Measurements from ENCODE around the gene PGS1. TPM values are rescaled to one million over a fixed set of nuclear protein-coding genes. Genes with fewer than 3 reads are reported as not detected.

The PGS1 gene
- total RNA-seq, 2 experiments from 2014 or later, result 70.2 to 73.2 TPM

DNA sequence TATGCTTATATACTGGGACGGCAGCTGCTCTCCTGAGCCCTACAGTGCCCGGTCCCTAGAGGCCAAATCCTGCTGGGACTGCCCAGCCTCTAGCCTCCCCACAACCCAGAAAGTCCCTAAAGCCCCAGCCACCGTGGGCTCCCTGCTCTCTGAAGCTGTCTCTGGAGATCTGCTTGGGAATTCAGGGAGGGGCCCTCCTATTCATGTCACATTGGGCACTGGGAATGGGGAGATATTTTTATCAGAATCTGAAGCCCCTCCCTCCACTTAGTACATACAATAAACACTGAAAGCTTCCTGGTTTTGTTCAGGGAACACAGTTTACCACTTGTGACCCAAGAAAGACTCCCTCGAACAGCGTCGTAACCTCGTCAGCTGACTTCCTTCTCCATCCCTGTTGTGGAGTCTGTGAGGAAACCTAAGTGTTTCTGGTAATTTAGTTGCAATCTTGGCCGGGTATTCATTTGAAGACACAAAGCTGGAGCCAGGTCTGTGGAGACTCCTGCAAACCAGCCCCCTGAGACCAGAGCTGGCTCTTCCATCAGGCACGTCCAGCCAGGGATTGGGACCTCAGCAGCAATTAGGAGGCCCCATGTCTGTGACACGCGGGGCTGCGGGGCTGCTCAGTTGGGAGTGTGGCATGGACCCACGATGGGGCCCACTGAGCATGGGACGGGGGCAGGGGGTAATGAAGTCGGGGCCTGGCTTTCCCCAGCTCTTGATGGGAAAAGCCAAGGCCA, 38.5 kb downstream of the PGS1 start:
- H3K4me3 Mint-ChIP-seq, result peak overlapping the region; percentile 61

DNA sequence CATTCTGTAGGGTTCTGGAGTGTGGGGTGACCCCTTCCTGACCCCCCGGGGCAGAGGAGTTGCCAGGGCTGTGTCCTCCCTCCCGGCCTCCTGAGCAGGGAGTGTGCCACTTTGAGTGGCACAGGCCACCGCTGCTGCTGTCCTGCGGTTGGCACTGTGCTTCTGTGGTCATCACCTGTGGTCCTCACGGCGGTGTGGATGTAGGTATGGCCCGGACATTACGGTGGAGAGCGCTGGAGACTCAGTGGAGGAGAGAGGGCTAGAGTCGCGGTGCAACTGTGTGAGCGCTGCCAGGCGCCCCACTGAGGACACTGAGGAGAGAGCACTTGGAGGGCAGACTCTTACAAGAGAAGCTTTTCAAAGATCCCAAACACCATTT, 39.1 kb downstream of the PGS1 start:
- Mint-ChIP-seq H3K27me3 (no peaks in the 10 kb centered on the region), H3K4me3 (no peak overlapping the region), H3K4me1 (peaks cover 58% of the 10 kb centered on the region), H3K36me3 (peaks cover 24% of the 10 kb centered on the region), H3K9me3 (no peaks in the 10 kb centered on the region), H3K27ac (no peak overlapping the region)
- POLR2A ChIA-PET, result interaction anchor here (0.6 to 1.5 kb wide), 3 partner anchors 34 to 62 kb away, joined by 3 to 6 read pairs (median 5); no protein-coding TSS in a partner anchor
- ATAC-seq (ENCODE audit: low read depth) (no peak), DNase-seq (no peak)

More for the DNA sequence above, 38.5 kb downstream of the PGS1 start:
- Mint-ChIP-seq H3K9me3 (no peaks in the 10 kb centered on the region), H3K27me3 (no peaks in the 10 kb centered on the region), H3K4me1 (peaks cover 62% of the 10 kb centered on the region), H3K27ac (peak overlapping the region; percentile 95), H3K36me3 (peaks cover 22% of the 10 kb centered on the region)
- POLR2A ChIA-PET, result interaction anchor here (0.6 to 1.5 kb wide), 3 partner anchors 14 to 61 kb away, joined by 3 to 5 read pairs (median 3); no protein-coding TSS in a partner anchor
- no peak for DNase-seq
- ATAC-seq (ENCODE audit: low read depth), result no peak

DNA sequence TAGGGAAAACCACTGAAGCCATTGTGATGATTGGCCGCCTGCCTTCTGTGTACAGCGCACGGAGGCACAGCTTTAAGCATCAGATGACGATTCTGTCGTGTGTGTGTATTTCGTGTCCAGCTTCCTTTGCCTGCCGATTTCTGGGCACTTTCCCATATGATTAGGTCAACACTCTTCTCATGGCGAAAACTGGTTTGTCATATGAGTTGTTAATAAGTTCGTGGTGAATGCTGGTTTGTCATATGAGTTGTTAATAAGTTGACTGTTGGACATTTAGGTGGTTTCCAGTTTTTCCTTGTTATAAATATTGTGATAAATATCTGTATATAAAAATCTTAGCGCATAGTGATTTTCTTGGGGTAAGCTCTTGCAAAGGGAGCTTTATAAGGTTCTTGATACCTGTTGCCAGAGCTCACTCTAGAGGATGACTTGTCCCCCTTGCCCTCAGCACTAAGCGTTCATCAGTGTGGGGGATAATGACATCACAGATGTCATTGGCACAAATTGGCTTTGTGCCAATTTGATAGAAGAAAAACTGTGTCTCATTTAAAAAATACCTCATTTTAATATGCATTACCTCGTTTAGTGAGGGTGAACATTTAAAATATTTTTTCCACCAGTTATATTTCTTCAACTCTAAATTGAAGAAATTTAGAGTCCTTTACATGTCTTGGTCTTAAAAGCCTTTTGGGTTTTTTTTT, 40.0 kb downstream of the PGS1 start:
- Mint-ChIP-seq H3K4me3 (no peak overlapping the region), H3K27me3 (no peaks in the 10 kb centered on the region), H3K36me3 (peaks cover 26% of the 10 kb centered on the region), H3K9me3 (no peaks in the 10 kb centered on the region), H3K4me1 (peaks cover 51% of the 10 kb centered on the region), H3K27ac (no peak overlapping the region)
- POLR2A ChIA-PET, result interaction anchor here (1.5 kb wide), 2 partner anchors 35 to 63 kb away, joined by 5 to 6 read pairs; no protein-coding TSS in a partner anchor
- ATAC-seq (ENCODE audit: low read depth), result no peak
- DNase-seq, result no peak

DNA sequence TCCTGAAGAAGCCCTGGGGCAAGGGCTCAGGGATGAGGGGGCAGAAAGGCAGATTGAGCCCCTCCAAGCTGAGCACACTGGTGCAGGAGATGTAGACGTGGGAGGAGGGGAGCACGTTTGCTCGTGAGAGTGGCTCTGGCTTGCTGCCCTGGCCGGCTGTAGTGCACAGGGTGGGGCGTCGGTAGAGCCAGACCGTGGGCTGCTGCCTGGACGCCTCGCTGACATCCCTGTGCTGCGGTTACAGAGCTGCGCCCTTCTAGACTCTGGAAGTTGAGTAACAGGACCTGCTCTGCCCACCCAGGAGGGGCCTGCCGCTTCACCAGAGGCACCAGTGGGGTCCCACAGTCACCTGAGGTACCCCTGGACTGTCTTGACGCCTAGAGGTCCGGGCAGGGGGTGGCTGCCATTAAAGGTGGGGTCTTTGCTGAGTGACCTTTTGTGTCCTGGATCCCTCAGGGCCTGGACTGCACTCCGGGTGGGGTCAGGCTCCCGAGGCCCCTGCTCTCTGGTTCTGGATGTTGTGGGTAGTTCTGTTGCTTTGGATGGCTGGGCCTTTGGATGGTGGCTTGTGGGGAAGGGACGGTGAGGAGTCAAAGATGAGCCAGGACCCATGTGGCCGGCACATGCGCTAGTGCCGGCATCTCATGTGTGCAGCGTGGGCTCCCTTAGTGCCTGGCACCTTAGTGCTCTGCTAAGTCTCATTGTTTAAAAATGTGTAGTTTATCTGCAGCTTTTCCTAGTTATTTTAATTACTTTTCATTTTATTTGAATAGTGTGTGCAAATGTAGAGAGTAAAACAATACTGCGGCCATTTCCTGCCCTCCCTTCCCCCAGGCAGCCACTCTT, 41.7 kb downstream of the PGS1 start:
- peaks cover 35% of the 10 kb centered on the region for H3K4me1 Mint-ChIP-seq
- DNase-seq (no peak), ATAC-seq (ENCODE audit: low read depth) (no peak)
- no peaks in the 10 kb centered on the region for H3K9me3 Mint-ChIP-seq
- POLR2A ChIA-PET, result no interaction called here
- H3K36me3 Mint-ChIP-seq, result peaks cover 23% of the 10 kb centered on the region
- no peak overlapping the region for H3K4me3 Mint-ChIP-seq
- no peaks in the 10 kb centered on the region for H3K27me3 Mint-ChIP-seq
- no peak overlapping the region for H3K27ac Mint-ChIP-seq

DNA sequence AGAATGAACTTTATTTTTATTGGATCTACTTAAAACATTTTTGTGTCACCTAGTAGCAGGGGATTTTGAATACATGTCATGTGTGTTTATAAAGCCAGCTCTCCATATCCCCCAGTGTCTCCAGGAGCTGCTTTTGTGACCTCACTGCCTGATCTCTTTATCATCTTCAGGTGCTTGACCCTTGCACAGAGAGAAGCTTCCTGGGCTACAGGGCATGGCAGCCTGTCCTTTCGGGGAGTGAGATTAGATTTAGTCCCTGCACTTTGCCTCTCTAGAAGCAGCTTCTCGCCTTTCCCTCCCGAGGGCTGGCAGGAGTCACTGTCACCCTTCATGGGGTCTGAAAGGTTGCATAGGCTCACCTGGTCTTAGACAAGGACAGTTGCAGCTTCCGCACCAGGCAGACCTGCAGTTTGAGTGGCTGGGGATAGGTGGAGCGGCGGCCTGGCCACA, 42.7 kb downstream of the PGS1 start:
- Mint-ChIP-seq H3K27ac (no peak overlapping the region), H3K4me3 (no peak overlapping the region), H3K27me3 (no peaks in the 10 kb centered on the region), H3K36me3 (peaks cover 19% of the 10 kb centered on the region), H3K4me1 (peaks cover 27% of the 10 kb centered on the region), H3K9me3 (no peaks in the 10 kb centered on the region)
- POLR2A ChIA-PET, result interaction anchor here (0.7 to 2.0 kb wide), 4 partner anchors 60 to 169 kb away, joined by 3 to 8 read pairs (median 3); no protein-coding TSS in a partner anchor
- ATAC-seq (ENCODE audit: low read depth) (no peak), DNase-seq (no peak)

DNA sequence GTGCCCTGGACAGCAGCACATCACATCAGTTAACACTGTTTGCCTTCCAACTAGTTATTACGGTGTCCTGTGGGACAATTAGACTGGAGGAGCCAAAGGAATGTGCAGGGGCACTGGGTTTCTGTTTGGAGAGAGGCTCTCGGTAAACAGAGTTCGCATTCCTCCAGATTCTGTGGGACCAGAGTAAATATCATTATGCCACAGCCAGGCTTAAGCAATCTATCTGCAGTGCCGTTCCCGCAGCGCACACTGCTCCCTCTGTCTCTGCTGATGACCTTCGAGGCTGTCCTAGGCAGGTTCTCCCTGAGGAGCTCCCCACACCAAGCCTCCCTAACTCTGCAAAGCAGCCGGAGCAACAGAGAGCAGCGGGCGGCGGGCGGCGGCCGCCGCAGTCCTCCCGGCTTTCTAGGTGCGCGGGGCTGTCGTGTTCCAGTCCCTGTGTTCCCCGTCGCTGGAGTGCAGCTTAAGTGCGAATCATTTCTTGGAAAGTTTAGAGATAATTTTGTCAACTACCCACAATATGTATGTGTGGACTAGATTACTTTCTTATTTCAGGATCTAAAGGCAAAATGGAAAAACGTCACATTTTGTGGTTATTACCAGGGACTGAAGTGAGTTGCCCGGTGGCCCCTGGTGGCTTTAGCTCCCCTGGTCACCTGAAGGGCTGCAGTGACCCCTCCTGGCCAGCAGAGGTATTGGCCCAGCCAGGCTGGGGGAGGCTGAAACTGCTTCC, 43.3 kb downstream of the PGS1 start:
- ATAC-seq (ENCODE audit: low read depth) (peak; percentile 79), DNase-seq (peak; percentile 78)
- Mint-ChIP-seq H3K9me3 (no peaks in the 10 kb centered on the region), H3K36me3 (peaks cover 19% of the 10 kb centered on the region), H3K27me3 (no peaks in the 10 kb centered on the region), H3K4me3 (no peak overlapping the region), H3K4me1 (peaks cover 21% of the 10 kb centered on the region), H3K27ac (peak overlapping the region; percentile 39)
- POLR2A ChIA-PET, result interaction anchor here (0.5 to 2.0 kb wide), 6 partner anchors 59 to 170 kb away, joined by 3 to 8 read pairs (median 3); partner anchors contain the start of gene SOCS3

DNA sequence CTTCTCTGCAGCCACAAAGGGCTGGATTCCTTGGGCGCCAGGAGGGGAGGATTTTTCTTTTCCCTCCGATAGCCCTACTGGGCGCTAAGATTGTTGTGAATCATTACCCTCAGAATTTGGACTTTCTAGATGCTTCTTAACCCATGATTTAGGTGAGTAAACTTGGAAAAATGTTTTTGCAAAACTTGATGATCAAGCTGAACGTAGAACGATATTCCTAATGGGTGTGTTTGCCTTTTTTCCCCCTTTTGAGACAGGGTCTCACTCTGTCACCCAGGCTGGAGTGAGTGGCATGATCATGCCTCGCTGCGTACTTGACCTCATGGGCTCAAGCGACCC, 43.8 kb downstream of the PGS1 start:
- no peak for ATAC-seq (ENCODE audit: low read depth)
- POLR2A ChIA-PET, result interaction anchor here (1.0 to 2.0 kb wide), 4 partner anchors 60 to 170 kb away, joined by 3 to 8 read pairs (median 4); no protein-coding TSS in a partner anchor
- no peak overlapping the region for H3K4me3 Mint-ChIP-seq
- DNase-seq, result no peak
- peaks cover 16% of the 10 kb centered on the region for H3K36me3 Mint-ChIP-seq
- H3K27ac Mint-ChIP-seq, result peak overlapping the region; percentile 39
- no peaks in the 10 kb centered on the region for H3K9me3 Mint-ChIP-seq
- peaks cover 16% of the 10 kb centered on the region for H3K4me1 Mint-ChIP-seq
- H3K27me3 Mint-ChIP-seq, result no peaks in the 10 kb centered on the region

DNA sequence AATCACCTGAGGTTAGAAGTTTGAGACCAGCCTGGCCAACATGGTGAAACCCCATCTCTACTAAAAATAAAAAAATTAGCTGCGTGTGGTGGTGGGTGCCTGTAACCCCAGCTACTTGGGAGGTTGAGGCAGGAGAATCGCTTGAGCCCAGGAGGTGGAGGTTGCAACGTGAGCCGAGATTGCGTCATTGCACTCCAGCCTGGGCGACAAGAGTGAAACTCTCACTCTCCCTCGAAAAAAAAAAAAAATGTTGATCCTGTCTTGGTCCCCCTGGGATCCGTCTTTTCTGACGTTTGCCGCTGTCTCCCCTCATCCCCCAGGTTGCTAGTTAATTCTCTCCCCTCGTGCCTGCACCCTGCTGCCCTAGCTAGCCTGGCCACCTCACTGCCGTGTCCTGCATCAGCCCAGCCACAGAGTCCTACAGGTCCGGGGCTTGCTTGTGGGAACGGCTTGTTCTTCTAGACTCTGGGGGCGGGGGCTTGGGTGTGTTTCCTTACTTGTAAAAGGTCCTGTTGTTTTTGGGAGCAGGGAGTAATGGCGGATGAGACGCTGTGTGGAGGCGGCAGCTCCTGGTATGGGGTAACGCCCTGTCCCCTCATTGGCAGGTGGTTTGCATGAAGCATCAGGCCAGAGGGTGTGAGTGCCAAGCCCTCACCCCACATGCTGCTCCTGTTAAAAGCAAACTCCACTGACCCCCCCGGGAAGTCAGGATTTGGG, 44.6 kb downstream of the PGS1 start:
- ATAC-seq (ENCODE audit: low read depth), result no peak
- Mint-ChIP-seq H3K27me3 (no peaks in the 10 kb centered on the region), H3K27ac (no peak overlapping the region), H3K4me1 (peaks cover 11% of the 10 kb centered on the region), H3K36me3 (peaks cover 12% of the 10 kb centered on the region), H3K4me3 (no peak overlapping the region), H3K9me3 (no peaks in the 10 kb centered on the region)
- DNase-seq, result no peak
- POLR2A ChIA-PET, result interaction anchor here (2.0 kb wide), 1 partner anchor 62 kb away, joined by 8 read pairs; no protein-coding TSS in a partner anchor

DNA sequence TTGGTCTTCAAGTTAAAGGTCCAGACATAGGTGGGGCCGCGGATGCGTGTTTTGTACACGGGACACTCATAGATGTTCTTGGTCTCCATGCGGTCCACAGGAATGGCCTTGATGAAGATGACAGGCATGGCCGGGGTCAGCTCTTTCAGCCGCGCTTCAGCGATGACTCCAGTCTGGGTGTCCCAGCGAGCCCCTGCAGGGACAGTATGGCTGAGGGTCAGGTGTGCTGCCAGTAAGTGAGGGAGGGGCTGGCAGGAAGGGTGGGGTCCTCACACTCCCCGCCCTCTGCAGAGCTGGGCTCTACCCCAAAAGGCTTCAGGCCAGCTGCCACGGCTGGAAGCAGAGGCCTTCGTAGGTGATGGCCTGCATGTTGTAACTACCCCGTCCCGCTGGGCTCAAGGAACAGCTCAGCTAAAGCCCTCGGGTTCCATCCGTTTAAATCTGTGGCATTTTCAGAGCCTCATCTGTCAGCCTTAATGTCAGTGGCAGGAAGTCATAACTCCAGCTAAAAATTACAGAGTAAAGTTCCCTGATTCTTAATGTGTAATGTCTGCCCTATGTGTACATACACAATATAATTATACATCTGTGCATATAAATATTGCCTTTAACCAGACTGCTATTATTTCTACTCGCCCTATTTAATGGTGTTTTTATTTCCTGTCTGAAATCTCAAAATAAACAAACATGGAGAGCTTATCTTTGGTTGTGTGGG, 45.7 kb downstream of the PGS1 start:
- H3K27ac Mint-ChIP-seq, result no peak overlapping the region
- POLR2A ChIA-PET, result interaction anchor here (0.9 kb wide), 1 partner anchor 9 kb away, joined by 3 read pairs; no protein-coding TSS in a partner anchor
- no peak overlapping the region for H3K4me3 Mint-ChIP-seq

DNA sequence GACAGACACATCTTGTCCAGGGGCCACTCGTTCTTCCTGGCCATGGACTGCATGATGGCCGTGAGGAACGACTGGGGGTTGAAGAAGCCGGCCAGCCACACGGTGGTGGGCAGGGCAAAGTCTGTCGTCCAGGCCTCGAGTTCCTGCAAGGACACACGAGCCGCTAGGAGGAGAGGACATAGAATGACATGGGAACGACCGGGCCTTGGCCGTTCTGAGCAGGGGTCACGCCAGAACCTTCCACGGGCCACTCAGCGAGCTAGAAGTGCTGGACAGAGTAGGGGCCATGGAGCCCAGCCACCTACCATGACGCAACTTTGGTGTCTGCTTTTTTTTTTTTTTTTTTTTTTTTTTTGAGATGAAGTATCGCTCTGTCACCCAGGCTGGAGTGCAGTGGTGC, 47.0 kb downstream of the PGS1 start:
- Mint-ChIP-seq H3K27ac (no peak overlapping the region), H3K36me3 (peaks cover 8% of the 10 kb centered on the region), H3K4me3 (no peak overlapping the region), H3K27me3 (no peaks in the 10 kb centered on the region), H3K9me3 (no peaks in the 10 kb centered on the region), H3K4me1 (peaks cover 9% of the 10 kb centered on the region)
- POLR2A ChIA-PET, result interaction anchor here (0.6 kb wide), 1 partner anchor 58 kb away, joined by 7 read pairs; no protein-coding TSS in a partner anchor
- ATAC-seq (ENCODE audit: low read depth), result no peak
- DNase-seq, result no peak

More for the DNA sequence above, 45.7 kb downstream of the PGS1 start:
- Mint-ChIP-seq H3K9me3 (no peaks in the 10 kb centered on the region), H3K36me3 (peaks cover 12% of the 10 kb centered on the region), H3K27me3 (no peaks in the 10 kb centered on the region), H3K4me1 (peaks cover 9% of the 10 kb centered on the region)
- ATAC-seq (ENCODE audit: low read depth) (no peak), DNase-seq (no peak)

DNA sequence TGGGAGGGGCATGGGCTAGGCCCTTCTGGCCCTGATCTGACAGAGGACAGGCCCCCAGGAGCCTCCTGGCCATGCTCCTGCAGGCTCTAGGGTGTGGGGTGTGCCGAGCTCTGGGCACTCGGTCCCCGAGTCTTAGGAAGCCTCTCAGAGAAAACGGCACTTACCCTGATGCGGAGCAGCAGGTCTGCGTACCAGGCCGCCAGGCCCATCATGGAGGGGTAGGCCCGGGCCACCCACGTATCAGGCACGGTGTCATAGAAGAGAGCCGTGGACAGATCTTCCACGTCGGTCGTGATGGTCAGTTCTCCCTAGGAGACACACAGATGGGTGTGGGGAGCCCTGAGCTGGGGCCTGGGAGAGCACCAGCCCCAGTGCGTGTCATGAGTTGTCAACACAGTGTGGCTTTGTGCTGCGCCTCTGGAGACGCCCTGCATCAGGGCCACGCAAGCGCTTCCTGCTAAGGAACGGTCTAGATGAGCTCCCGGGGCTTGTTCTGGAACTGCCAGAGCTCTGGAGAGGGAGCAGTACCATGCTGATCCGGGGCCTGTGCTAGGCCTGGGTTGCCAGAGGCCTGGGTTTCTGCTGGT, 47.9 kb downstream of the PGS1 start:
- H3K4me3 Mint-ChIP-seq, result no peak overlapping the region
- peaks cover 4% of the 10 kb centered on the region for H3K36me3 Mint-ChIP-seq
- POLR2A ChIA-PET, result no interaction called here

More for the DNA sequence above, 47.9 kb downstream of the PGS1 start:
- peaks cover 7% of the 10 kb centered on the region for H3K4me1 Mint-ChIP-seq
- ATAC-seq (ENCODE audit: low read depth) (no peak), DNase-seq (no peak)
- no peaks in the 10 kb centered on the region for H3K9me3 Mint-ChIP-seq
- no peak overlapping the region for H3K27ac Mint-ChIP-seq
- H3K27me3 Mint-ChIP-seq, result no peaks in the 10 kb centered on the region

Measured in activated naive CD8-positive, alpha-beta T cell treated with anti-CD3 and anti-CD28 coated beads, Interleukin-2, amount 10 ng/mL, durations not matched to agents 7 days and 5 days (primary cell).